DMS 273 (cell line): ENCODE measurements around the gene LNP1.
"Not testable (repeated sequence)": the region's sequence is repeated elsewhere in the genome, so short reads cannot be mapped to it uniquely, and the experiment has no call there.

ENCODE experiments used
- DNase-seq: peaks from one replicate; lab custom pipeline; 2025; ENCODE audit not compliant: unreplicated experiment; lab: John Stamatoyannopoulos, UW

Gene LNP1

GRCh38 chr3:100427699-100428098 lies 26.4 kb downstream of the LNP1 start:
- no peak for DNase-seq

- no peak for DNase-seq
Measured at GRCh38 chr3:100429187-100429716, 27.9 kb downstream of the LNP1 start.

- DNase-seq: no peak
Measured at GRCh38 chr3:100436951-100437350, 35.6 kb downstream of the LNP1 start.

GRCh38 chr3:100437721-100438622 lies 36.6 kb downstream of the LNP1 start:
- DNase-seq: no peak

GRCh38 chr3:100438623-100438974 lies 37.3 kb downstream of the LNP1 start:
- DNase-seq: no peak

- no peak for DNase-seq
Measured at GRCh38 chr3:100440895-100441294, 39.6 kb downstream of the LNP1 start.

GRCh38 chr3:100443690-100444089 lies 42.4 kb downstream of the LNP1 start:
- DNase-seq: no peak

- not testable (repeated sequence) for DNase-seq
Measured at GRCh38 chr3:100447067-100447466, 45.7 kb downstream of the LNP1 start.

- no peak for DNase-seq
Measured at GRCh38 chr3:100448079-100448478, 46.7 kb downstream of the LNP1 start.

- no peak for DNase-seq
Measured at GRCh38 chr3:100449214-100449613, 47.9 kb downstream of the LNP1 start.

- no peak for DNase-seq
Measured at GRCh38 chr3:100454677-100455076, 53.3 kb downstream of the LNP1 start.

- DNase-seq: no peak
Measured at GRCh38 chr3:100455841-100456550, 54.7 kb downstream of the LNP1 start.

GRCh38 chr3:100456745-100457144 lies 55.4 kb downstream of the LNP1 start:
- no peak for DNase-seq

- DNase-seq: no peak
Measured at GRCh38 chr3:100457811-100458210, 56.5 kb downstream of the LNP1 start.

- DNase-seq: no peak
Measured at GRCh38 chr3:100458814-100459213, 57.5 kb downstream of the LNP1 start.

GRCh38 chr3:100463002-100463401 lies 61.7 kb downstream of the LNP1 start:
- peak; percentile 85 for DNase-seq

- no peak for DNase-seq
Measured at GRCh38 chr3:100463646-100464155, 62.4 kb downstream of the LNP1 start.

GRCh38 chr3:100465892-100466777 lies 64.8 kb downstream of the LNP1 start:
- DNase-seq: no peak

GRCh38 chr3:100467133-100467532 lies 65.8 kb downstream of the LNP1 start:
- no peak for DNase-seq

GRCh38 chr3:100468676-100469075 lies 67.3 kb downstream of the LNP1 start:
- no peak for DNase-seq

GRCh38 chr3:100470951-100471350 lies 69.6 kb downstream of the LNP1 start:
- DNase-seq: no peak
